Gastrocnemius medialis (tissue), 4 donors: ENCODE data around the gene FAM124A.

Experiments
- POLR2A ChIP-seq, 2 donors: fragments of 450-650 bp; IDR thresholded peaks; one replicate each; pipeline ENCODE4 v1.6.1; 2017; ENCODE audit warnings: antibody characterized with exemption in 2 of 2, mild to moderate bottlenecking in 2 of 2, moderate library complexity in 2 of 2
- TF ChIP-seq, protein P1 (sequence below), 5 experiments: fragments of 450-650 bp in 3 of 5; fragments of 200-600 bp in 2 of 5; sonication (generic) in 2 of 5; IDR thresholded peaks in 4 of 5; conservative IDR thresholded peaks in 1 of 5; 1 replicate in 4 of 5; 2 replicates in 1 of 5; pipeline ENCODE4 v1.5.1; 2016 to 2019; ENCODE audit warnings: antibody characterized with exemption in 5 of 5, mild to moderate bottlenecking in 3 of 5, moderate library complexity in 3 of 5

DNA sequence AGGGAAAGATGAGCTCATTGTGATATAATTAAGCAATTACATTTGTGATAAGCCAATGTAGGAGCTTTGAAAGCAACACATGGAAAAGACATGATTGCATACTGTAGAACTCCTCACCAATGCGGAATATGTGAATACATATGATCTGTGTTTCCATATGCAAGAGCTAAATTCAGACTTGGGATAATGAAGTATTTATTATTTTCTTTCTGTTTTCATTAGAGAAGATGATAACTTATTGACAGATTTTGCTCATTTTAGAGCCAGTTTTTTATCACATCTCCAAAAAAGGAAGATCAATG lies 14.2 kb downstream of the FAM124A start:
- TF ChIP-seq, protein P1, sequence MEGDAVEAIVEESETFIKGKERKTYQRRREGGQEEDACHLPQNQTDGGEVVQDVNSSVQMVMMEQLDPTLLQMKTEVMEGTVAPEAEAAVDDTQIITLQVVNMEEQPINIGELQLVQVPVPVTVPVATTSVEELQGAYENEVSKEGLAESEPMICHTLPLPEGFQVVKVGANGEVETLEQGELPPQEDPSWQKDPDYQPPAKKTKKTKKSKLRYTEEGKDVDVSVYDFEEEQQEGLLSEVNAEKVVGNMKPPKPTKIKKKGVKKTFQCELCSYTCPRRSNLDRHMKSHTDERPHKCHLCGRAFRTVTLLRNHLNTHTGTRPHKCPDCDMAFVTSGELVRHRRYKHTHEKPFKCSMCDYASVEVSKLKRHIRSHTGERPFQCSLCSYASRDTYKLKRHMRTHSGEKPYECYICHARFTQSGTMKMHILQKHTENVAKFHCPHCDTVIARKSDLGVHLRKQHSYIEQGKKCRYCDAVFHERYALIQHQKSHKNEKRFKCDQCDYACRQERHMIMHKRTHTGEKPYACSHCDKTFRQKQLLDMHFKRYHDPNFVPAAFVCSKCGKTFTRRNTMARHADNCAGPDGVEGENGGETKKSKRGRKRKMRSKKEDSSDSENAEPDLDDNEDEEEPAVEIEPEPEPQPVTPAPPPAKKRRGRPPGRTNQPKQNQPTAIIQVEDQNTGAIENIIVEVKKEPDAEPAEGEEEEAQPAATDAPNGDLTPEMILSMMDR (IDR thresholded peaks at IDR 0.05 in 4 of 5, conservative IDR thresholded peaks at IDR 0.05 in 1 of 5) = no peak
- no peak for TF ChIP-seq POLR2A (IDR thresholded peaks at IDR 0.05)
